Panc1 (cell line): Measurements from ENCODE around the gene DOCK1.

Experiments used
- CTCF ChIP-seq: fragments of 450-650 bp; IDR thresholded peaks from 2 replicates; pipeline ENCODE4 v1.5.1; 2017; ENCODE audit warnings: mild to moderate bottlenecking
- SIN3A ChIP-seq: IDR thresholded peaks from 2 replicates; pipeline ENCODE4 v1.6.1; 2012; ENCODE audit warnings: low read depth, mild to moderate bottlenecking, low read length, moderate library complexity, borderline replicate concordance; ENCODE audit not compliant: insufficient read depth

GRCh38 chr10:127374074-127374680, 468.9 kb downstream of the DOCK1 start:
- no peak for TF ChIP-seq CTCF
- no peak for TF ChIP-seq SIN3A
